ENCODE results near the gene DDX24.
"Not testable (repeated sequence)": the region's sequence is repeated elsewhere in the genome, so short reads cannot be mapped to it uniquely, and the experiment has no call there.

Gene DDX24

GRCh38 chr14:94081386-94081820, 401 bp upstream of the DDX24 start:
- no peak for DNase-seq (ENCODE audit: low read depth in 3 of 3)

- DNase-seq (ENCODE audit: low read depth in 3 of 3) = no peak
Observed at GRCh38 chr14:94079891-94080620, 946 bp downstream of the DDX24 start.

GRCh38 chr14:94077823-94078222, 3.2 kb downstream of the DDX24 start:
- DNase-seq (ENCODE audit: low read depth in 3 of 3) = no peak

DNA sequence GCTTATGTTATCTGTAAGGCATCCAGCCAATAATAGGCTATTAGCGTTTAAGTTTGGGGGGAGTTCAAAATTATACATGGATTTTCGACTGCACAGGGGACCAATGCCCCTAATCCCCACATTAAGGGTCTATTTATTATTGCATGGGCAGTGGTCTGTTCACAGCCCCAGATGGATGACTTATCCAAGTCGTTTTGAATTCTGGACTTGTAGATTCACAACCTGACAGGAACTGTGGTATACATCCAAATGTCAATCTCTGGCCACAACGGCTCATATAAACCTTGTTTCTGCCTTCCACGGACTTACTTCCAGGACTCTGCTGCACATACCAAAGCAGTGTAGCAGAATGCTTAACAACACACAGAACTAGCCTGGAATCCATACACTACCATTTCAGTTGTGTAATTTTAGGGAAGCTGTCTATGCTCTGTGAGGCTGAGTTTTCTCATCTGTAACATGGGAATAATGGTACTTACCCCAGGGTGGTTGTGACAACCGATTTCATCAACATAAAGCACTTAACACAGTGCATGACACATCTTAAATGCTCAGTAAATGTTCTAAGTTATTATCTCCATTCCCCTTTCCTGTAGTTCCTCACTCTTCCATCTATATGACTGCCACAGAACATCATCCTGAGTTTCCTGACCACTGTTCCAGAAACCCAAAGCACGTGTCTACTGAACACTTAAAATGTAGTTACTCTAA, 3.7 kb downstream of the DDX24 start:
- no peak for DNase-seq (ENCODE audit: low read depth in 3 of 3)

- DNase-seq (ENCODE audit: low read depth in 3 of 3) = no peak
Observed at GRCh38 chr14:94075008-94075407, 6.0 kb downstream of the DDX24 start.

GRCh38 chr14:94074534-94074933, 6.5 kb downstream of the DDX24 start:
- no peak for DNase-seq (ENCODE audit: low read depth in 3 of 3)

GRCh38 chr14:94072076-94072475, 8.9 kb downstream of the DDX24 start:
- not testable (repeated sequence) for DNase-seq (ENCODE audit: low read depth in 3 of 3)

GRCh38 chr14:94066089-94066676, 14.8 kb downstream of the DDX24 start:
- no peak for DNase-seq (ENCODE audit: low read depth in 3 of 3)

- DNase-seq (ENCODE audit: low read depth in 3 of 3) = no peak
Observed at GRCh38 chr14:94062344-94062940, 18.6 kb downstream of the DDX24 start.

DNA sequence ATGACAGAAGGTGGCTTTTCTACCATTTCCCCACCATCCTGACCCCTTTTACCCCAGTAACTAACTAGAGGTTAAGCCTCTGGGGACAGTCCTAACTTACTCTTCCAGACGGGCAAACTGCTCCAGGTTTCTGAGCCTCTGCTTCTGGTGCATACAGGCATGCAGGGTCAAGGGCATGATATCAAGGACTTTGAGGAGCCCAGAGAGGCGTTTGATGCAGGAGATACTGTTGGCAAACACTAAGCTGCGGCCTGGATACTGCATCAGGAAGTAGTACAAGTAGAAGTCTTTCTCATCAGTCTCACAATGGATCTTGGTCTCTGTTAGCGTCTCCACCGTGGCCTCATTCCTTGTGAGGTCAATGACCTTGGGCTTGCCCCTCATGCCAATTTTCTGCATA, 21.0 kb downstream of the DDX24 start:
- DNase-seq (ENCODE audit: low read depth in 3 of 3) = no peak

GRCh38 chr14:94058674-94059138, 22.3 kb downstream of the DDX24 start:
- DNase-seq (ENCODE audit: low read depth in 3 of 3) = no peak

- DNase-seq (ENCODE audit: low read depth in 3 of 3) = no peak
Observed at GRCh38 chr14:94058128-94058673, 22.8 kb downstream of the DDX24 start.

GRCh38 chr14:94056579-94057308, 24.3 kb downstream of the DDX24 start:
- peak in 1 of 3 experiments; percentile 14 for DNase-seq (ENCODE audit: low read depth in 3 of 3)

GRCh38 chr14:94054936-94055335, 26.1 kb downstream of the DDX24 start:
- DNase-seq (ENCODE audit: low read depth in 3 of 3) = no peak

GRCh38 chr14:94054401-94054800, 26.6 kb downstream of the DDX24 start:
- no peak for DNase-seq (ENCODE audit: low read depth in 3 of 3)

DNA sequence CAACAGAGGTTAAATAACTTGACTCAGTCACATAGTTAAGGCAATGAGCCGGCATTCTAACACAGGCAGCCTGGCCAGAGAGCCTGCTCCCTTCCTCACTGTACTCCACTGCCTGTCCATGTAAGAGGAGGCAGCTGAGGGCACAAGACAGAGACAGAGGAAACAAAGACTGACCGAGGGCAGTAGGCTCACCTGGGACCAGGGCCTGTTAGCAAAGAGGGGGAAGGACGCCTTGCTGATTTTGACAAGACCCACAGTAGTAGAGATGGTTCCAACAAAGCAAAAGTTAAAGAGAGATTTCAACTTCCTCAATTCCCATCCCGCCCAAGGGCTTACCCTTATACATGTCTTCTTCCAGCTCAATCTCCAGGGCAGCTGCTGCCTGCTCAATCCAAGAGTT, 28.3 kb downstream of the DDX24 start:
- no peak for DNase-seq (ENCODE audit: low read depth in 3 of 3)

- no peak for DNase-seq (ENCODE audit: low read depth in 3 of 3)
Observed at GRCh38 chr14:94052199-94052598, 28.8 kb downstream of the DDX24 start.

- no peak for DNase-seq (ENCODE audit: low read depth in 3 of 3)
Observed at GRCh38 chr14:94051779-94052178, 29.2 kb downstream of the DDX24 start.

DNA sequence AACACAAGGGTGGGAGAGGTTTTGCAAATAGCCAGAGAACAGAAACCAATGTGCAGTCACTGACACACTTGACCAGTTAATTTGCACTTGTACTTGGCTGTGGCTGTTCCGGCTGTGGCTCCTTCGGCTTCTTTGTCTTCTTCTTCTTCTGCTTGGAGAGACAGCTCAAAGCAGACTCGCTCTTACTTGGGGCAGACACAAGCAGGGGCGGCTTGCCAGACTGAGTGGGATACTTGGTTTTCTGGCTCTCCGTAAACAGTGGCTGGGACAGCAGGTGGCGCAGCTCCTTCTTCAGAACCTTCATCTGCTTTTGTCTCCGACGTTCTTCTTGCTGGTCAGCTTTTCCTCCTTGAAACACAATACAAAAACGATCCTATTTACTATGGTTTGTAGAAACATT, 29.9 kb downstream of the DDX24 start:
- DNase-seq (ENCODE audit: low read depth in 3 of 3) = no peak

DNA sequence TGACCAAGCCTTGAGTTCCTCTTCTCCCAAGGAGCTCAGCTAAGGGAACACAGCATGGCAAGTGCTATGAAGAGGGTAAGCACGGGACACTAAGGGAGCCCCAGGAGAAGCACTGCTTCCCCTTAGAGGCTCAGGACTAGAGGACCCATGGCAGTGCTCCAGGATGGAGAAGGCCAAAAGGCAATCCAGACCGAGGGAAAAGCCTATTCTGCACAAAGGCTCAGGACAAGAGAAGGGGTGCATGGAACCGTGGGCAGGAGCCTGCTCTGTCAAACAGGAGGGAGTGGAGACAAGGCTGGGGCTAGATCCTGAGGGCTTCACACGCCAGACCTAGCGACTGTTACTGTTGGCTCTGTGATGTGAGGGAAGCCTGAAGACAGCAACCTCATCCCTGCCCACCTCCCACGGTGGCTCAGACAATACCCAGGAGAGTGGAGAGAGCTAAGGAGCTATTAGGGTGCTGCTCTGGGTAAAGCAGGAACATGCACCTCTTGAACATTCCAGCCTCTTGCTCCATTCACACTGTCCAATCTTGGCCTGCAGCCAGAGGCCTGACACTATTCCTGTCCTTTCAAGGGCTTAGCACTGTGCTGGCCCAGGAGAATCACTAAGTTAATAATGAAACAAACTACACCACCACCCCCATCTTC, 30.6 kb downstream of the DDX24 start:
- no peak for DNase-seq (ENCODE audit: low read depth in 3 of 3)

DNA sequence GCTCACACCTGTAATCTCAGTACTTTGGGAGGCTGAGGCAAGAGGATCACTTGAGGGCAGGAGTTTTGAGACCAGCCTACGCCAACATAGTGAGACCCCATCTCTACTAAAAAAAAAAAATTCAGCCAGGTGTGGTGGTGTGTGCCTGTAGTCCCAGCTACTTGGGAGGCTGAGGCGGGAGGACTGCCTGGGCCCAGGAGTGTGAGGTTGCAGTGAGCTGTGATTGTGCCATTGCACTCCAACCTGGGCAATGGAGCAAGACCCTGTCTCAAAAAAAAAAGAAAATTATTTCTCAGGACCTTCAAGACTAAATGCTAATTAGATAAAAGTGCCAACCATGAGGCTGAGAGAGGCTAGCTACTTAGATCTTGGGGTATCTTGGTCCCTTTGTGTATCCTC, 31.4 kb downstream of the DDX24 start:
- DNase-seq (ENCODE audit: low read depth in 3 of 3) = no peak
